ENCODE data around the gene PSMC6.

PSMC6 gene

DNA sequence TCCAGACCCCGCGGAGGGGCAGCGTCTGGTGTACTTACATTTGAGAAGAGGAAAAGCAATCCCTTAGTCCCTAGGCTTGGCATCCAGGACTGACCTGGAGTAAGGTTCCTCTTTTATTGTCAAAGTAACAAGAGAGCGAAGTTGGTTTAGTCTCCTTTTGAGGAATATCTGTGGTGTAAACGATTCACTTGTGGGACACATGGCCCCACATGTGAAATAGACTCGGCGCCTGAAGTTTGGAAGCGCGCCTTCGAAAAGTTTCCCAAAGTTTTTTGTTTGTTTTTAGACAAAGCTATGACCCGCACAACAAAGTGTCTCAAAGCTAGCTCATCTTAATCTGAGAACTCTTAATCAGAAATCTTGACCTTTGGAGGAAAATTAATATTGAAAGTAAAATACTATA lies 23.7 kb downstream of the PSMC6 start:
- no peak for DNase-seq
- TF ChIP-seq, protein P1, sequence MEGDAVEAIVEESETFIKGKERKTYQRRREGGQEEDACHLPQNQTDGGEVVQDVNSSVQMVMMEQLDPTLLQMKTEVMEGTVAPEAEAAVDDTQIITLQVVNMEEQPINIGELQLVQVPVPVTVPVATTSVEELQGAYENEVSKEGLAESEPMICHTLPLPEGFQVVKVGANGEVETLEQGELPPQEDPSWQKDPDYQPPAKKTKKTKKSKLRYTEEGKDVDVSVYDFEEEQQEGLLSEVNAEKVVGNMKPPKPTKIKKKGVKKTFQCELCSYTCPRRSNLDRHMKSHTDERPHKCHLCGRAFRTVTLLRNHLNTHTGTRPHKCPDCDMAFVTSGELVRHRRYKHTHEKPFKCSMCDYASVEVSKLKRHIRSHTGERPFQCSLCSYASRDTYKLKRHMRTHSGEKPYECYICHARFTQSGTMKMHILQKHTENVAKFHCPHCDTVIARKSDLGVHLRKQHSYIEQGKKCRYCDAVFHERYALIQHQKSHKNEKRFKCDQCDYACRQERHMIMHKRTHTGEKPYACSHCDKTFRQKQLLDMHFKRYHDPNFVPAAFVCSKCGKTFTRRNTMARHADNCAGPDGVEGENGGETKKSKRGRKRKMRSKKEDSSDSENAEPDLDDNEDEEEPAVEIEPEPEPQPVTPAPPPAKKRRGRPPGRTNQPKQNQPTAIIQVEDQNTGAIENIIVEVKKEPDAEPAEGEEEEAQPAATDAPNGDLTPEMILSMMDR (IDR thresholded peaks at IDR 0.05; ENCODE audit: low read depth, low read length), result no peak
- Histone ChIP-seq H3K9me3 (ENCODE audit: severe bottlenecking) (no peaks in the 10 kb centered on the region), H3K36me3 (peaks cover 33% of the 10 kb centered on the region), H3K4me3 (ENCODE audit: low read depth, low read length) (peak overlapping the region; percentile 93), H3K27ac (peak overlapping the region; percentile 82), H3K27me3 (ENCODE audit: insufficient read depth, low read depth, severe bottlenecking) (no peaks in the 10 kb centered on the region)

DNA sequence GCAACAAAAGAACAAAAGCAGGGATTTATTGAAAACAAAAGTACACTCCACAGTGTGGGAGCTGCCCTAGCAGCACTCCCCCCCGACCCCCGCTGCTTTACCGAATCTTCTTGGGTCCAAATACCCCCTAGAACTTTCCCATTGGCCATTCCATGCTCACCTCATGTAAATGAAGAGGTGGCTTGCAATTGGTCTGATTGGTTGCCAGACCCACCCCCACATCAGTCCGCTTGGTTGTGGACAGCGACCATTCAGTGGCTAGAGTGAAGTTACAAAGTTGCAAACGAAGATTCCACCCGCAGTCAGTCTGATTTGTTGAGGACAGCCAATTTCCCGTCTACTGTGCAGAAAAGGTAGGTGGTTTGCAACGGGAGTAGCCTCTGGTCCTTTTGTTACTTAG lies 26.8 kb downstream of the PSMC6 start:
- no peaks in the 10 kb centered on the region for H3K9me3 ChIP-seq (ENCODE audit: severe bottlenecking)

DNA sequence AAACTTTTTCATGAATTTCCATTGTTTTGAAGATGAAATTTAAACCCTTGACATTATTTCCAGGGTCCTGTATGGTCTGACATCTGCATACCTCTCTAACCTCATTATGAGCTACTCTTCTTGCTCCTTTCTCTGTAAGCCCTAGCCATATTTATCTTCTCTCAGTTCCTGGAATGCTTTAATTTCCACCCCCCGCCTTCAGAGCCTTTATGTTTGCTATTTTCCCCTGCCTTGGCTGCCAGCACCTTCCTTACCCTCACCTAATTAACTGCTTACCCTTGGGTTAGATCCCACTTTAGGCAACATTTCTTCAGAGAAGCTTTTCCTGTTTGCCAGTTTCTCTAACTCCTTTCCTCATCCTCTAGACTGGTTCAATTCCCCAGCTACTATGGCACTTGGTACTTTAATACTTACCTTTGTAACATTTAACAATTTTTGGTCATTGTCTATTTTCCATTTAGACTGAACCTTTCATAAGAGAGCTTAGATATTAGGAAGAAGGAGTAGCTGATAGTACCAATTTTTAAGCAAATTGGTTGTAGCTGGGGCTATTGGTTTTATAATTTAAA lies 29.0 kb downstream of the PSMC6 start:
- no peaks in the 10 kb centered on the region for H3K27me3 ChIP-seq (ENCODE audit: insufficient read depth, low read depth, severe bottlenecking)
- H3K36me3 ChIP-seq, result peaks cover 10% of the 10 kb centered on the region; the same call in 1 of the 2 replicates
- no peak for DNase-seq
- no peak overlapping the region for H3K4me3 ChIP-seq (ENCODE audit: low read depth, low read length)
- TF ChIP-seq, protein P1 (IDR thresholded peaks at IDR 0.05; ENCODE audit: low read depth, low read length), result no peak
- H3K9me3 ChIP-seq (ENCODE audit: severe bottlenecking), result no peaks in the 10 kb centered on the region
- H3K27ac ChIP-seq, result no peak overlapping the region

More for the DNA sequence above, 26.8 kb downstream of the PSMC6 start:
- TF ChIP-seq, protein P1 (IDR thresholded peaks at IDR 0.05; ENCODE audit: low read depth, low read length), result no peak
- DNase-seq, result no peak
- Histone ChIP-seq H3K4me3 (ENCODE audit: low read depth, low read length) (no peak overlapping the region), H3K36me3 (peaks cover 10% of the 10 kb centered on the region; the same call in 1 of the 2 replicates), H3K27me3 (ENCODE audit: insufficient read depth, low read depth, severe bottlenecking) (no peaks in the 10 kb centered on the region), H3K27ac (no peak overlapping the region)

DNA sequence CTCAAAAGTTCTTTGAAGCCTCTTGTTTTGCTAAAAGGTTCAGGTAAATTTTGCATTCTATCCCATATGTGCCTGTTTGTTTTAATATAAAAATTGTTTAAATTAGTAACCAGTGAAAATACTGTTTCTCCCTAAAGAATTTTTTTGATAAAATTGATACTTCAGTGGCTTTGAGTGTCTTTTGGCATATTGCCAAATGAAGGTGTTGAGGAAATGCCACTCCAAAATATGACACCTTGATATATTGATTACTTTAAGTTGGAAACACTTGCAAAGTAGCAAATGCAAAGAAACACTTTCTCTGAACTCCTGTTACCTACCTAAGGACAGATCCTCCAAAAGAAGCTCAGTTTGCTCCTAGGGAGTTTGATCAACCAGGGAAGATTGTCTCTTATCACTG lies 31.4 kb downstream of the PSMC6 start:
- DNase-seq, result no peak
- H3K4me3 ChIP-seq (ENCODE audit: low read depth, low read length), result no peak overlapping the region
- no peak overlapping the region for H3K27ac ChIP-seq
- peaks cover 8% of the 10 kb centered on the region; the same call in 1 of the 2 replicates for H3K36me3 ChIP-seq
- no peaks in the 10 kb centered on the region for H3K27me3 ChIP-seq (ENCODE audit: insufficient read depth, low read depth, severe bottlenecking)
- no peaks in the 10 kb centered on the region for H3K9me3 ChIP-seq (ENCODE audit: severe bottlenecking)
- TF ChIP-seq, protein P1 (IDR thresholded peaks at IDR 0.05; ENCODE audit: low read depth, low read length), result no peak

DNA sequence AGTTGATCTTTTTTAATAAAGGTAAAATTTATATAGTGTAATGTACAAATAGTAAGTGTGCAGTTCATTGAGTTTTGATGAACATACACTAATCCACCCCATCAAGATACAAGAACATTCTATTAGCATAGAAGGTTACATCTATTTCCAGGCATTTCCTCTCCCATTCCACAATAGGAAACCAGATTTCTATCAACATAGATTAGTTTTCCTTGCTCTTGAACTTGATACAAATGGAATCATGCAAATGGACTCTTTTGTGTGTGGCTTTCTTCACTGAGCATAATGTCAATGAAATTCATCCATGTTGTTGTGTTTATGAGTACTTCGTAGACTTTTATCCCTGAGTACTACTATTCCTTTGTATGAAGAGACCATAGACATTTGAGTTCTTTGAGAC lies 33.8 kb downstream of the PSMC6 start:
- peaks cover 5% of the 10 kb centered on the region; the same call in 1 of the 2 replicates for H3K36me3 ChIP-seq
- no peak for DNase-seq
- no peaks in the 10 kb centered on the region for H3K27me3 ChIP-seq (ENCODE audit: insufficient read depth, low read depth, severe bottlenecking)
- H3K4me3 ChIP-seq (ENCODE audit: low read depth, low read length), result no peak overlapping the region
- no peak overlapping the region for H3K27ac ChIP-seq
- TF ChIP-seq, protein P1 (IDR thresholded peaks at IDR 0.05; ENCODE audit: low read depth, low read length), result no peak
- H3K9me3 ChIP-seq (ENCODE audit: severe bottlenecking), result no peaks in the 10 kb centered on the region

DNA sequence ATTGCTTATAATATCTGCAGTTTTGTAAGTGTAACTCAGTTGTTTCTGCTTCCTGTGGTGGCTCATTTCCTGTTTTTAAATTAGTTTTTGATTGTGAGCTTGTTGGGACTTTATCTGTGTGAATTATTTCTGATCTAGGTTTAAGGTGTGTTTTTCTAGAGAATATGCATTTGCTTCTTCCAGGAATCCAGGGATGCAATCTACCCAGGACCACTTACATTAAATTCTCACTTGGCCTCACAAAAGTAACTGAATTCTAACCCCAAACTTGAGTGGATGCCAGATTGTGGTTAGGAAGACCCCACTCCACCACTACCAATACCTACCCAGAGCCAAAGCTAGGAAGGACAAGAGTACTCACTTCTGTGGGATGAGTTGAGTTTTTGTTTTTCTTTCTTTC lies 34.9 kb downstream of the PSMC6 start:
- H3K27me3 ChIP-seq (ENCODE audit: insufficient read depth, low read depth, severe bottlenecking), result no peaks in the 10 kb centered on the region
- H3K27ac ChIP-seq, result no peak overlapping the region
- H3K36me3 ChIP-seq, result peaks cover 5% of the 10 kb centered on the region; the same call in 1 of the 2 replicates
- TF ChIP-seq, protein P1 (IDR thresholded peaks at IDR 0.05; ENCODE audit: low read depth, low read length), result no peak
- H3K4me3 ChIP-seq (ENCODE audit: low read depth, low read length), result no peak overlapping the region
- no peak for DNase-seq
- H3K9me3 ChIP-seq (ENCODE audit: severe bottlenecking), result no peaks in the 10 kb centered on the region

All from WERI-Rb-1 (cell line).